Cardiac fibroblast (primary cell): Measurements from ENCODE around the gene PARVA.

ENCODE experiments used
- DNase-seq, 2 donors: peaks; one replicate each; pipeline versions ENCODE4 v3.0.0 to v3.0.0-alpha.2; 2010; ENCODE audit warnings: low read depth in 2 of 2
- H3K4me3 ChIP-seq, 2 donors: replicated peaks in 1 of 2; 1 replicate in 1 of 2; 2 replicates in 1 of 2; pipeline ENCODE4 v1.5.1; 2011; ENCODE audit warnings: low read depth in 2 of 2, low read length in 2 of 2, mild to moderate bottlenecking in 2 of 2, moderate library complexity in 1 of 2
- TF ChIP-seq, protein P1 (sequence below): IDR thresholded peaks from one replicate; pipeline ENCODE4 v1.5.1; 2011; ENCODE audit warnings: low read depth, mild to moderate bottlenecking, low read length, inconsistent platforms

The PARVA gene

DNA sequence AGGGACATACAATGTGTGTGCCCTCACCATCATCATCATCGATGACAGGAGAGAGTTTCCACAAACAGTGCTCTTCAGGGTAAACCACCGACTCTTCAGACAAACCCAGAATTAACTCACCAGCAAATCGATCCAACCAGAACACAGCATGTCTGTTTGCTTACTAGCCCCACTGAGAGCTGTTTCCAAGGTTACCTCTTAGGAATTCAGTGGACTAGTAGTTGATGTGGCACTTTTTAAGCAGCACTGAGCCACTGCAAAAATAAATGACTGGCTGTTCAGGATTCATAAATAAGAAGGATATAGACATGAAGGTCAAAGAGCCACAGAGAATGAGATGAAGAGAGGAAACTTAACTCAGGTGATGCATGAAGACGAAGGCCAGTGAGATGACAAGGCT, 83.1 kb downstream of the PARVA start:
- peak in 1 of 2 donors; percentile 15 for DNase-seq
- TF ChIP-seq, protein P1, sequence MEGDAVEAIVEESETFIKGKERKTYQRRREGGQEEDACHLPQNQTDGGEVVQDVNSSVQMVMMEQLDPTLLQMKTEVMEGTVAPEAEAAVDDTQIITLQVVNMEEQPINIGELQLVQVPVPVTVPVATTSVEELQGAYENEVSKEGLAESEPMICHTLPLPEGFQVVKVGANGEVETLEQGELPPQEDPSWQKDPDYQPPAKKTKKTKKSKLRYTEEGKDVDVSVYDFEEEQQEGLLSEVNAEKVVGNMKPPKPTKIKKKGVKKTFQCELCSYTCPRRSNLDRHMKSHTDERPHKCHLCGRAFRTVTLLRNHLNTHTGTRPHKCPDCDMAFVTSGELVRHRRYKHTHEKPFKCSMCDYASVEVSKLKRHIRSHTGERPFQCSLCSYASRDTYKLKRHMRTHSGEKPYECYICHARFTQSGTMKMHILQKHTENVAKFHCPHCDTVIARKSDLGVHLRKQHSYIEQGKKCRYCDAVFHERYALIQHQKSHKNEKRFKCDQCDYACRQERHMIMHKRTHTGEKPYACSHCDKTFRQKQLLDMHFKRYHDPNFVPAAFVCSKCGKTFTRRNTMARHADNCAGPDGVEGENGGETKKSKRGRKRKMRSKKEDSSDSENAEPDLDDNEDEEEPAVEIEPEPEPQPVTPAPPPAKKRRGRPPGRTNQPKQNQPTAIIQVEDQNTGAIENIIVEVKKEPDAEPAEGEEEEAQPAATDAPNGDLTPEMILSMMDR, result no peak
- H3K4me3 ChIP-seq, result no peak overlapping the region

DNA sequence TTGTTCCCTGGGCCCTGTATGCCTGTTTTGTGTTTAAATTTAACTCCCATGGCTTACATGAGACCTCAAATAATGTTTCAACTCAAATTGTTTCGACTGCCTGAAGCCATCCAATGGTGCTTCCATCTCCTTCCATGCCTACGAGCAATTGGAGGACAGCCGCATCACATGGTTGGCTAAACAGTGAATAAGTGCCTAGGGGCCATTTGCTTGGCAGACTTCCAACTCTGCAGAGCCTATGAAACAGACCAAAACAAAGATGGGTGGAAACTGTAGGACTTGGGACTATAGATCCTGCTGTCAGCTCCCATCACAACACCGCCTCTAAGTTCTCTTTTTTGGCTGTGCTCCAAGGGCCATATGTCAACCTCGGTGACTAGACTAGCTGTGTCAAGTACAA, 84.1 kb downstream of the PARVA start:
- TF ChIP-seq, protein P1, result no peak
- H3K4me3 ChIP-seq, result no peak overlapping the region
- DNase-seq, result no peak

DNA sequence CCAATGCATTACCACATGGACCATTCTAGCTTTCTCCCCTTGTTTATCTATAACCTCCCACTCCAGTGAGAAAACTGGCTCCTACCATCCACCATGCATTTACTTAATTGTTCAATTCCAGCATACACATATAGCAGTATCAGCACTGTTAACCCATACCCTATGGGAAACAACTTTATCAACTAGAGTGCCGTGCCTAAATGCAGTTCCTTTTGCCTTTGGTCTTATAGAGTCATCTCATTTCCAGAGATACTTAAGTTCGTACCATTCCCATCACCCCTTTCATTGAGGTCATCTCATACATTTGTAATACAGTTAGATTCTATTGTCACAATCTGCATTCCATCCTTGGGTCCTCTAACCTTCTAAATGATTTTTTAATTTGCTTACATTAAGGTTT, 86.9 kb downstream of the PARVA start:
- TF ChIP-seq, protein P1, result no peak
- DNase-seq, result no peak
- no peak overlapping the region for H3K4me3 ChIP-seq

DNA sequence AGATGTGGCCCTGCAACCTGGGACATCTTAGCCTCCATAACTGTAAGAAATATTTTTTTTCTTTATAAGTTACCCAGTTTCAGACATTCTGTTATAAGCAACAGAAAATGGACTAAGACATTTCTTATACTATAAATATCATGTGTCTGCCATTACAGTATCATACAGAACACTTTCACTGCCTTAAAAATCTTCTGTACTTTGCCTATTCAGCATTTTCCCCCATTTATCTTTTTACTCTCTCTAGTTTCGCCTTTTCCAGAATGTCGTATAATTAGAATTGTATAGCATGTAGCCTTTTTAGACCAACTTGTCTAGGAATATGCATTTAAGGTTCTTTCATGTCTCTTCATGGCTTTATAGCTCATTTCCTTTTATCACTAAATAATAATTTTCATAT, 88.0 kb downstream of the PARVA start:
- no peak overlapping the region for H3K4me3 ChIP-seq
- DNase-seq, result no peak
- TF ChIP-seq, protein P1, result no peak

DNA sequence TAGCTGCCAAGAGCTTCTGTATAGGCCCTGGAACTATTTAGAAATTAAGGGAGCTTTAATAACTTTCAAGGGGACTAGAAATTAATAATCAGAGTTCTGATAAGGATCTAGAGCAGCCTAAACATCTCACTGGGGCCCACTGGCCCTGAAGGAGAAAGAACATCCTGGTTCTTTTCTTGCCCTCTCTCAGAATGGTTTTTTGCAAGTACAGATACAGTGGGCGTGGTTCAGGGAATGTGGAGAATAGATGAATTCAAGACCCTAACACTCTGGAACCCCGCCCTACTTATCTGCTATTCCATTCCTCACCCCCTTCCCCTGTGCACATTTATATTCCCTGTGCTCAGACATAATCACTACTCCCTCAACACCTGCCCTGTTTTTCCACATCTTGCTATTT, 90.2 kb downstream of the PARVA start:
- H3K4me3 ChIP-seq, result no peak overlapping the region
- no peak for DNase-seq
- TF ChIP-seq, protein P1, result no peak

DNA sequence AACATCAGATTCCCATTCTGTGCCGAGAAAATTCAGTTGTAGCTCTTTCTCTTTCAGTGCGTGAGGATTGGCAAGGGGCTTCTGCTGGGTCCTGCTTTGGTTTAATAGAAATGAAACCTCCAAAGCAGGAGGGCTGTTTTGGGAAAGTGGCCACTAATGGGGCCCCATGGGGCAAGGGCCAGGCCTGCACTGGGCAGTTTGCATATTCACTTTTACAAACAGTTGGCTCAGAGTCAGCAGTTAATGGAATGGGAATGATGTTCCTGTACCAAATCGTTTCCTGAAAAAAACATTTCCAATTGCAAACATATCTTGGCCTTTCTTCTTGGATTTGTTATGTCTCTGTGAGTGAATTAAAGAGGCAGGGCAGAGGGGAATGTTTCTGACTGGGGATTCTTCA, 92.1 kb downstream of the PARVA start:
- H3K4me3 ChIP-seq, result no peak overlapping the region
- DNase-seq, result peak in 1 of 2 donors; percentile 78
- TF ChIP-seq, protein P1, result no peak

DNA sequence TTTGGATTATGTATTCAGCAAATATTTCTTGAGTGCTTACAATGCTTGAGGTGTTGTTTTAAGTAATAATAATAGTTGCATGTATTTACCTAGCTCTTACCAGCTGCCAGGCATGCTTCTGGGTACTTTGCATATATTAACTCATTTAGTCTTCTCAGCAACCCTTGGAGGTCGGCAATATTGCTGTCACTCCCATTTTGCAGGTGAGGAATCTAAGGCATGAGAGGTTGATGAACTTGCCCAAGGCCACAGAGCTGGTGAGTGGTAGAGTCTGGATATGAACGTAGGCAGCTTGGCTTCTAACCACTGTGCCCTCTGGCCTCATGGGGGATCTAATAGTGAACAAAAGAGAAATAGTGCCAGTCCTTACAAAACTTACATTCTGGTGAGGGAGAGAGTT, 92.9 kb downstream of the PARVA start:
- TF ChIP-seq, protein P1, result no peak
- H3K4me3 ChIP-seq, result no peak overlapping the region
- DNase-seq, result no peak
